Tibial artery (tissue), 4 donors: ENCODE measurements around the gene TSHZ2.

Experiments used
- DNase-seq, 2 donors: peaks; one replicate each; pipeline ENCODE4 v3.0.0-alpha.2; 2019
- H3K27ac ChIP-seq, 2 donors: fragments of 200-600 bp; sonication (generic) in 1 of 2; 1 replicate in 1 of 2; 2 replicates in 1 of 2; pipeline ENCODE4 v1.5.1; 2018 to 2019; ENCODE audit warnings: mild to moderate bottlenecking in 1 of 2
- H3K27me3 ChIP-seq, 2 donors: fragments of 200-600 bp; sonication (generic) in 1 of 2; one replicate each; pipeline versions ENCODE4 v1.5.1 to v1.6.0; 2016 to 2019
- H3K36me3 ChIP-seq, 3 donors: fragments of 200-600 bp; sonication (generic) in 2 of 3; one replicate each; pipeline ENCODE4 v1.5.1; 2016 to 2019; ENCODE audit warnings: mild to moderate bottlenecking in 2 of 3
- H3K4me1 ChIP-seq, 4 donors: fragments of 200-600 bp; sonication (generic) in 2 of 4; 1 replicate in 3 of 4; 2 replicates in 1 of 4; pipeline ENCODE4 v1.5.1; 2016 to 2019
- H3K4me3 ChIP-seq, 2 donors: fragments of 200-600 bp; sonication (generic) in 1 of 2; 1 replicate in 1 of 2; 2 replicates in 1 of 2; pipeline ENCODE4 v1.5.1; 2018 to 2019; ENCODE audit warnings: mild to moderate bottlenecking in 2 of 2
- H3K9me3 ChIP-seq, 3 donors: fragments of 200-600 bp; sonication (generic) in 1 of 3; one replicate each; pipeline ENCODE4 v1.5.1; 2016 to 2019
- intact Hi-C: fragments of 100-400 bp; cut with DNase I; formaldehyde crosslinking; loops from one replicate; pipeline ENCODE4 v1.15.0; 2023; ENCODE audit warnings: low total_unique reads
- TF ChIP-seq, protein P1 (sequence below), 2 experiments: fragments of 200-600 bp in 1 of 2; fragments of 450-650 bp in 1 of 2; IDR thresholded peaks; one replicate each; pipeline ENCODE4 v1.5.1; 2017 to 2019; ENCODE audit warnings: antibody characterized with exemption in 2 of 2, mild to moderate bottlenecking in 1 of 2, moderate library complexity in 1 of 2

The TSHZ2 gene

DNA sequence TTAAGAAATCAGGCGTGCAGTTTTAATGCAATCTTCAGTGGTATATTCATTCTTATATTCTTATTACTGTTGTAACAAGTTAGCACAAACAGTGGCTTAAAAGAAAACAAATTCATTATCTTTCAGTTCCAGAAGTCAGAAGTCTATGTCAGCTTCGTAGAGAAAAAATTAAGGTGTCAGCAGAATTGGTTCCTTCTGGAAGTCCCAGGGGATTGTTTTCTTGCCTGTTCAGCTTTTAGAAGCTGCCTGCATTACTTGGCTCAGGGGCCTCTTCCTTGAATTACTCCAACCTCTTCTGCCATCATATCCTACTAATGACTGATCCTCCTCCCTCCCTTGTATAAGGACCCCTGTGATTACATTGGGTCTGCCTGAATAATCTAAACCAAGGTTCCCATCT, 377.6 kb downstream of the TSHZ2 start:
- peaks cover 0 to 6% (median 0%) of the 10 kb centered on the region in 3 donors for H3K9me3 ChIP-seq
- no peak overlapping the region for H3K27ac ChIP-seq
- no peak for DNase-seq
- no peaks in the 10 kb centered on the region for H3K4me1 ChIP-seq
- H3K4me3 ChIP-seq = no peak overlapping the region
- intact Hi-C loops = no loop called here
- no peaks in the 10 kb centered on the region for H3K36me3 ChIP-seq
- TF ChIP-seq, protein P1, sequence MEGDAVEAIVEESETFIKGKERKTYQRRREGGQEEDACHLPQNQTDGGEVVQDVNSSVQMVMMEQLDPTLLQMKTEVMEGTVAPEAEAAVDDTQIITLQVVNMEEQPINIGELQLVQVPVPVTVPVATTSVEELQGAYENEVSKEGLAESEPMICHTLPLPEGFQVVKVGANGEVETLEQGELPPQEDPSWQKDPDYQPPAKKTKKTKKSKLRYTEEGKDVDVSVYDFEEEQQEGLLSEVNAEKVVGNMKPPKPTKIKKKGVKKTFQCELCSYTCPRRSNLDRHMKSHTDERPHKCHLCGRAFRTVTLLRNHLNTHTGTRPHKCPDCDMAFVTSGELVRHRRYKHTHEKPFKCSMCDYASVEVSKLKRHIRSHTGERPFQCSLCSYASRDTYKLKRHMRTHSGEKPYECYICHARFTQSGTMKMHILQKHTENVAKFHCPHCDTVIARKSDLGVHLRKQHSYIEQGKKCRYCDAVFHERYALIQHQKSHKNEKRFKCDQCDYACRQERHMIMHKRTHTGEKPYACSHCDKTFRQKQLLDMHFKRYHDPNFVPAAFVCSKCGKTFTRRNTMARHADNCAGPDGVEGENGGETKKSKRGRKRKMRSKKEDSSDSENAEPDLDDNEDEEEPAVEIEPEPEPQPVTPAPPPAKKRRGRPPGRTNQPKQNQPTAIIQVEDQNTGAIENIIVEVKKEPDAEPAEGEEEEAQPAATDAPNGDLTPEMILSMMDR (IDR thresholded peaks at IDR 0.05) = no peak
- H3K27me3 ChIP-seq = no peaks in the 10 kb centered on the region

DNA sequence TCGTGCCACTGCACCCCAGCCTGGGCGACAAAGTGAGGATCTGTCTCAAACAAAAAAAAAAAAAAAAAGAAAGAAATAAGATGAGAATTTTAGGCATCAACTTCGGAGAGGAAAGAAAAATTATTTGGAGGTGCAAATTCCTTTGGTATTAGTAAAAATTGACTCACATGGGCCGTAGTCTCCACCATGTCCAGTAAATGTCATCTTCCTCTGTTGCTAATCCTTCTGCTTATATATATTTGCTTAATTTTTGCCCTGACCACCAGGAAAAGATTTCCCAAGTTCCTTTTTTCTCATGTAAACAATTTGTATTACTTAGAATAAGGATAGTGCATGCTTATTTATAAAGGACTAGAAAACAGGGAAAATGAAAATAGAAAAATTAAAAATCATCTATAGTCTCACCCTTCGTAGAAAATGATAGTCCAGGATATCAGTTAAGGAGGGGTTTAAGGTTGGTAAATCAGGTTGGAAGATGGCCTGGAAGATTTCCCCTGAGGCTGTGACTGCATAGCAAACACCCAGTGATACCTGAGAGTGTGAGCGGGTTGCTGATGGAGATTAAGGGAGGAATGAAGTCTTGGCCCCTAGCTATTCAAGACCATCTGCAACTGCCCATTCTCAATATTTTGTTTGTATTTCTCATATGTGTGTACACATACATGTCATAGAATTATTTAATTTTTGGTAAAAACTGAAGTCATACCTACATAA, 380.7 kb downstream of the TSHZ2 start:
- Histone ChIP-seq H3K27me3 (no peaks in the 10 kb centered on the region), H3K4me3 (no peak overlapping the region), H3K36me3 (no peaks in the 10 kb centered on the region), H3K27ac (no peak overlapping the region), H3K9me3 (peaks cover 0 to 13% (median 6%) of the 10 kb centered on the region in 3 donors), H3K4me1 (no peaks in the 10 kb centered on the region)
- TF ChIP-seq, protein P1 (IDR thresholded peaks at IDR 0.05) = no peak
- intact Hi-C loops = no loop called here
- DNase-seq = no peak

DNA sequence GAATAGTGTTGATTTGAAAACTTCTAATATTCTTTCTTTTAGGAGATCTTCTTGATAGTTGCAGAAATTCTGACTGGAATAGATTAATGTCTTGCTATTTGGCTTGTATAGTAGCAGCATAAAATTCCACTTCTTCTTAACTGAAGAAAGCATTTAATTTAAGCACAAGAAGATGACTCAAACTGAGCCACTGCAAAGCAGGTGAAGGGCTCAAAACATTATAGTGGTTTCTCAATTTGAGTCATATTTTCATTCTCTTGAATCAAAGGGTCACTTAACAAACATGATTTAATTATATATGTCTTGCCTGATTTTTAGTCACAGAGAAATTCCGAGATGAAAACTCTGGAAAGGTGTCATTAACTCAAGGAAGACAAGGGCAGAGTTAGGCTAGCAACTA, 382.2 kb downstream of the TSHZ2 start:
- Histone ChIP-seq H3K36me3 (no peaks in the 10 kb centered on the region), H3K27ac (no peak overlapping the region), H3K4me3 (no peak overlapping the region), H3K4me1 (no peaks in the 10 kb centered on the region), H3K27me3 (no peaks in the 10 kb centered on the region), H3K9me3 (peaks cover 0 to 13% (median 6%) of the 10 kb centered on the region in 3 donors)
- DNase-seq = no peak
- intact Hi-C loops = no loop called here
- TF ChIP-seq, protein P1 (IDR thresholded peaks at IDR 0.05) = no peak

DNA sequence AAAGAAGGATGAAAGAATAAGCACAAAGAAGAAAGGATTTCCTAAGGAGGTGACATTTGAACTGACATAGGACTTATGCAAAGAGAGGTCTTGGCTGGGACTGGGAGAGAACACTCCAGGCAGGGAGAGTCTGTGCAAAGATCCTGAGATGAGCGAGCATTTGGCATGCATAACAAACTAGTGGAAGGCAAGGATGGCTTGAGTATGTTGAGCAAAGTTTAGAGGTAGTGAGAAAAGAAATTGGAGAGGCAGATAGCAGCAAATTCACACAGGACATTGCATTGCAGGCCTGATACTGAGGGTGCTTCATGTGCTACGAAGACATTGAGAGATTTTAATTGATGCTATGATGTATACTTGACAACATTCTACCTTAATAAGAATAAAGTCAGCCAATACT, 383.6 kb downstream of the TSHZ2 start:
- H3K4me3 ChIP-seq = no peak overlapping the region
- intact Hi-C loops = no loop called here
- H3K4me1 ChIP-seq = no peaks in the 10 kb centered on the region
- H3K27ac ChIP-seq = no peak overlapping the region
- no peaks in the 10 kb centered on the region for H3K27me3 ChIP-seq
- H3K36me3 ChIP-seq = no peaks in the 10 kb centered on the region
- TF ChIP-seq, protein P1 (IDR thresholded peaks at IDR 0.05) = no peak
- H3K9me3 ChIP-seq = peaks cover 0 to 13% (median 0%) of the 10 kb centered on the region in 3 donors
- no peak for DNase-seq

DNA sequence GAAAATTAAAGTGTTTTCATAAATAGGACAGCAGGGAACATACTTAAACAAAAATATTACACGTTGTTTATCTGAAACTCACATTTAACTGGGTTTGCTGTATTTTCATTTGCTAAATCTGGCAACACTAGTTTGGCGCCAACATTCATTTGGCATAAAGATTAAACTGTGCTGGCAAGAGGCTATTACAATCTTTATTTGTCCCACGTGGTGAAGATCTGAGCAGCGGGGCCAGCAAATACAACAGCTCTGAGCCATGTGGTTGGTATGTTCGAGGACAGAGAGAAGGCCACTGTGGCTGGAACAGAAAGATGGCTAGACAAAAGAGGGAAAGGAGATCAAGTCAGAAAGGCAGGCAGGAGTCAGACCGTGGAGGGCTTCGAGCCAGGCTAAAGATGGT, 387.3 kb downstream of the TSHZ2 start:
- Histone ChIP-seq H3K4me3 (no peak overlapping the region), H3K27ac (no peak overlapping the region), H3K9me3 (peaks cover 0 to 13% (median 0%) of the 10 kb centered on the region in 3 donors), H3K36me3 (no peaks in the 10 kb centered on the region), H3K4me1 (no peaks in the 10 kb centered on the region), H3K27me3 (no peaks in the 10 kb centered on the region)
- intact Hi-C loops = no loop called here
- TF ChIP-seq, protein P1 (IDR thresholded peaks at IDR 0.05) = no peak
- DNase-seq = no peak
